ENCODE data around the gene CLTCL1.

DNA sequence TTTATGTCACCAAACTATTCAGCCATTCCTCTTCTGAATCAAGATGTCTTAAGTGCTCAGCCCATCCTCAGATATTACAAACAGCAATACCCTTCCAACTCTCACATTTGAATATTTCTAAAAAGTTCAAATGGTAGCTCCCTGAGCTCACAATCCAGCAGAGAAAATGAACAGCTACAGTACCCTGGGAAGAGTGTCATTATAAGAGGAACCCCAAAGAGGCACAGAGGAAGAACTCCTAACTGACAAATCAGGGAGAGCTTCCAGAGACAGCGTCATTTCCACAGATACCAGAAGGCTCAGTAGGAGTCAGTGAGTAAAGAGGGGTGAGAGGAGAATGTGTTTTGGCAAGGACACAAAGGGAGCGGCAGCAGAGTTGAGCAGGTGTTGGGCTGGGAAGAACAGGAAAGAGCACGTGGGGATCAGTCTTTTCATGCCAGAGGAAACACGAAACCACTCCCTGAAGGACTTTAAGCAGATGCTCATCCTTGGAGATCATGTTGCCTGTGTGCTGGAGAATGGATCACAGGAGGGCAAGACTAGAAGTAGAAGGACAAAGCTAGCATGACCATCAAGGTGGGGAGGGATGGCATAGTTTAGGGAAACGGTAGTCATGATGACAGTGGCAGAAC lies 4.3 kb downstream of the CLTCL1 start:
- TF ChIP-seq CTCF (IDR thresholded peaks at IDR 0.05) (no peak), POLR2A (IDR thresholded peaks at IDR 0.05) (no peak)
